ENCODE data around the gene NKG7. TPM values are rescaled to one million over a fixed set of nuclear protein-coding genes. Genes with fewer than 3 reads are reported as not detected.
"Not testable (repeated sequence)": the region's sequence is repeated elsewhere in the genome, so short reads cannot be mapped to it uniquely, and the experiment has no call there.

The NKG7 gene, protein sequence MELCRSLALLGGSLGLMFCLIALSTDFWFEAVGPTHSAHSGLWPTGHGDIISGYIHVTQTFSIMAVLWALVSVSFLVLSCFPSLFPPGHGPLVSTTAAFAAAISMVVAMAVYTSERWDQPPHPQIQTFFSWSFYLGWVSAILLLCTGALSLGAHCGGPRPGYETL
- polyA plus RNA-seq (ENCODE audit: insufficient read length in 3 of 3): 1 to 10 TPM; 1.2 to 2.0 (median 1.3) TPM

DNA sequence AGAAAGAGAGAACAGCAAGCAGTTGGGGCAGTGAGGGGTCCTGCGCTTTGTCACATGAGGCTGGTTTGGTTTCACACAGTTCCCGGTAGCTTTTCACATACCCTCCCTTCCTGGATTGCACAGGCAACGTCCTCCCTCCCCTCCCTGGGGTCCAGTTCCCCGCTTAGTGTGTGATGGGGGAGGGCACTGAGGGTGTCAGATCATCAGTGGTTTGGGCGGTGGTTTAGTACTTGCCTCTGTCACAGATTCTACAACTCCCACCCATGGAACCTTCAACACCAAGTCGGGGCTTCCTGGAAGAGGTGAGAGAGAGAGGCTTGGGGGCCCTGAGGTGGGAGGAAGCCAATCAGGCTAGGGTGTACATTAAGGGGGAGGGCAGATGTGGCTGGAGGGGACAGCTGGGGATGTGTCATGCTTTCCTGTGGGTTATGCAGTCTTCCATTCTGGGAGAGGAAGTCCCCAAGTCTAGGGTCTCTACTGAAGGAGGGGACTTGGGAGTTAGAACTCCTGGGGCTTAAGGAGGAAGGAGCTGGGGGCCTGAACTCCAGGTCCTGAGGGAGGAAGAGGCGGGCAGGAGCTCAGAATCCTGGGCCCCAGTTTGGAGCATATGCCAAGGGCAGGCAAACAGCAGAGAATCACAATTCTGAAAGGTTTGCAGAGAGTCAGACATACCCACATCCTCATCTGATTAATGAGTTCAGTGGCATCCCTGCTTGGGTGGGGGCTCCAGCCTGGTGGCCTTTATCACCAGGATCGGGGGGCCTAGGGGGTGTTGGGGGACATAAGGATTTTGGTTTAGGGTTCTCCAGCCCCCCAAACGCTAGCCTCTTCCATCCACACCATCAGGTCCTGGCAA lies at the start of gene NKG7:
NKG7 (minus strand) TSS at position 6 of the 856 bp plus-strand sequence. CDS start 119 bp downstream, outside the sequence.
- DNase-seq (ENCODE audit: low read depth in 3 of 3, low spot score in 2 of 3): no peak

DNA sequence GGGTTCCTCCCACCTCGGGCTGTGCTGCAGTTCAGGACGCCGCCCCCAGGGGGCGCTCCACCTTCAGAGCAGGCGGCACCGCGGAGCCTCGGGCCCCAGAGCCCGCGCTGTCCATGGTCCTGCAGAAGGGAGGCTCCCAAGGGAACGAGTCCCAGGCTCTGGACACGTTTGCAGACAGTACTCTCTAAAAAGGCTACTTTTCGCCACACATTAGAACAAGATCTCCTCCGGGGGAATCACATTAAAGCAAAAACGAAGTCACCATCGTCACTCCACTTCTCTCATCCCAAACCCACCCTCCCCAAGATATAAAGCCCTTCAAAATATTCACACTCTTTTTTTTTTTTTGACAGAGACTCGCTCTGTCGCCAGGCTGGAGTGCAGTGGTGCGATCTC lies 49.6 kb upstream of the NKG7 start:
- peak; percentile 60 to 71 (median 63) for DNase-seq (ENCODE audit: low read depth in 3 of 3, low spot score in 2 of 3)

DNA sequence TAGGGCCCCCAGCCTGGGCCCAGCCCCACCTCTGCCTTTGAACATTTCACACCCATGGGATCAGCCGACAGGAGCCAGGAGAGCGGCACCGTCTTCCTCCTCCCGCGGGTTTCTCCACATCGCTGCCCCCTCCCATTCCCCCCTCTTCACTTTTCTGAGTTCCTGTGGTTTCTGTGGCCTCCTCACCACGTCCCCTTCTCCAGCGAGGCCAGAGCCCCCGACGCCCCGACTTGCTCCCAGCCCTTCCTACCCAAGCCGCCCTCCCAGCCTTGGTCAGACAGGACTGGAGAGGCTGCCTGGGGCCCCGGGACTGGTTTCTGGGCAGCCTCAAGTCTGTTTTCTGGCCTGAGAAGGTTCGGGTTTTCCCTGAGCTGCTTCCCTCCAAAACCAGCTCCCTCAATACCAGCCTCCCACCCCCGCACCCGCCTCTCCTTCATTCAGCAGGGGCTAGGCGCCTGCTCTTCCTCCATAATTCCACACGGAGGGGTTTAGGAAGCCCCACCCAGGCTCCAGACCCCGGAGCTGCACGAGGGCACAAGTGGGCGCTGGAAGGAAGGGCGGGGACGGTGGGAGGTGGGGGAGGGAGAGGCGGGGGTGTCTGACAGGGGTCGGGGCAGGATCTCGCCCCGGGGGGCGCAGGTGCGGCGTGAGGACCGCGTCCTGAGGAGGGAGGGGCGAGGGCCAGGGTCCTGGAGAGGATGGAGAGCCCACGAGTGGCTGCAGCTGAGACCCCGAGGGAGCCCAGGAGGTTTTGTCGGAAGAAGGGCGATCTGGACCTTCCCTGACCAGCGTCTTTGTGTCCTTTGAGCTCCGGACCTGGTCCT lies 49.0 kb upstream of the NKG7 start:
- no peak for DNase-seq (ENCODE audit: low read depth in 3 of 3, low spot score in 2 of 3)

DNA sequence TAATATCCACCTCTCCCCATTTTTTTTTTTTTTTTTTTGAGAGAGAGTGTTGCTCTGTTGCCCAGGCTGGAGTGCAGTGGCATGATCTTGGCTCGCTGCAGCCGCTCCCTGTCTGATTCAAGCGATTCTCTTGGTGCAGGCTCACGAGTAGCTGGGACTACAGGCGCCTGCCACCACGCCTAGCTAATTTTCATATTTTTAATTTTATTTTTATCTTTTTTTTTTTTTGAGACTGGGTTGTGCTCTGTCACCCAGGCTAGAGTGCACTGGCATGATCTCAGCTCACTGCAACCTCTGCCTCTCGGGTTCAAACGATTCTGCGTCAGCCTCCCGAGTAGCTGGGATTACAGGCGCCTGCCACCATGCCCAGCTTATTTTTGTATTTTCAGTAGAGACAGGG lies 48.1 kb upstream of the NKG7 start:
- DNase-seq (ENCODE audit: low read depth in 3 of 3, low spot score in 2 of 3): not testable (repeated sequence)

DNA sequence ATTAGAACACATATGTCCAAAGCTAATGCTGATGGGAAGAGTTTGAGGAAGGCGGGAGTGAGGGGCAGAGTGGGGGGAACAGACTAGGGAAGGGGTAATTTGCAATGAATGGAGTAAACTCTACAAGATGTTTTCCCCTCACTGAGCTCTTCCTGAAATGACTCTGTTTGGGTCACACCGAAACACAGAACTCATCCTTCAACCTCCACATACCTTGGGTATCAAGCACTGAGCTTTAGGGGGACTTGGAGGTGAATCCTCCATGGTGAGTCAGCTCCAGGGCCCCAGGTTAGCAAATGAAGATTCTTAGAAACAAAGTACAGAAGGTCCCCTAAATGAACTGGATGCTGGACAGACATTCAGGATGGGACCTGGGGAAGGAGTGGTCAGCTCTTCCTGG lies 46.3 kb upstream of the NKG7 start:
- no peak for DNase-seq (ENCODE audit: low read depth in 3 of 3, low spot score in 2 of 3)

DNA sequence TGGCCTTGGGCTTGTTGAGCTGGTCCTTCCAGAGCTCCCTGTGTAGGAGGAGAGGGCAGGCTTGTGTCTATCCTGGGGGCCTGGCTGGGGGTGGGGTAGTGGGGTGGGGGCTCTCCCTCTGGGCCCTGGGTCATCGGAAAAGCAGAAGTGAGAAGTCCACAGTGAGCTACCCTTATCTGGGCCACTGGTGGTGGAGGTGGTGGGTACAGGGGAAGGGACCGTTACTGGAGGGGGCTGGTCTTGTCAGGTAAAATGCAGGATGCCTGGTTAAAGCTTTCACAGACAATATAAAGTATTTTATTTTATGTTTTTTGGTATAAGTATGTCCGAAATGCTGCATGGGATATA lies 45.3 kb upstream of the NKG7 start:
- DNase-seq (ENCODE audit: low read depth in 3 of 3, low spot score in 2 of 3): no peak

DNA sequence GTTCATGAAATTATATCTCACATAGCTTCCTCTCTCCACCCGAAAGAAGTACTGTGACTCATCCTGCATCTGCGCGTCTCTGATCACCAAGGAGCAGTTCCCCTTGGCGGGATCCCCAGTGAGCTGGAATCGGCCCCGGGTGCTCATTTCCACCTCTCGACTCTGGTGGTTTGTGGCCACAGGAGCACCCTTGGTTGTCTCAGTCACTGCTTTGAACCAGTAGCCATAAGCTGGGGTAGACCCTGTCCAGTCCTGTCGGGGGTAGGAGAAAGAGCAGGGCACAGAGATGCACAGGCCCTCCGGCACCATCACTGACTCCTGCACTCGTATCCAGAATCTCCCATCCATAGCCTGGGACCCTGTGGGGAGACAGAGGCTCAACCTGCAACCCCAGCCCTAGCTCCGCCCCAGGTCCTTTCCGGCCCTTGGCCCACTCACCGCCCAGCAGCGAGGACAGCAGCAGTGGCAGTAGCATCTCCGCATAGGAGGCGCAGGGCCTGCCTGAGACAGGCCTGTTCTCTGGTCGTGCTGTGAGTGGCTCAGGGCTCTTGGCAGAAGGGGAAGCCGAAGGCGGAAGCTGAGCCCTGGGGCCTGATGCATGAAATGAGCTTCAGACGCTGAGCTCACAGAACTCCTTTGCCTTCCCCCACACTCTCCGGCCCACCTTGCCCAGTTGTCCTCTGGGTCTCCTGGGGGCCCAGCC lies 44.8 kb upstream of the NKG7 start, which contains the start of gene SIGLEC10:
SIGLEC10 (minus strand) TSS at position 536 of the 703 bp plus-strand sequence; CDS start at position 475, 61 bp downstream.
- DNase-seq (ENCODE audit: low read depth in 3 of 3, low spot score in 2 of 3): no peak

DNA sequence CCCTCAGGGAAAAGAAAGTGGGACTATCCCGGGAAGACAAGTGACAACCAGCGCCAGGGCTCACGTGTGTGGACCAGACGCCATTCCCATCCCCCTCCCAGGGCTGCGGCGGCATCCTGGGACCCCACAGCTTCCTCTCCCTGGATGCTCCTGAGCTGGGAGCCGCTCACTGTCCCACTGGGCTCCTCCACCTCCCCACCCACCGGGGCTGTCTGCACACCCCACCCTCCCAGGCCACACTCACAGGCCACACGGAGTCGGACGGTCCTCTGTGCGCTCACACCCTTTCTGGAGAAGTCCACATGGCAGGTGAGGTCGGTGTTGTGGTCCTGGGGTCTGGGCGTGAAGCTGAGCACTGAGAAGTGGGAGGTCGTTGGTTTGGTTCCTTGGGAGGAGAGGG lies 44.0 kb upstream of the NKG7 start:
- not testable (repeated sequence) for DNase-seq (ENCODE audit: low read depth in 3 of 3, low spot score in 2 of 3)

DNA sequence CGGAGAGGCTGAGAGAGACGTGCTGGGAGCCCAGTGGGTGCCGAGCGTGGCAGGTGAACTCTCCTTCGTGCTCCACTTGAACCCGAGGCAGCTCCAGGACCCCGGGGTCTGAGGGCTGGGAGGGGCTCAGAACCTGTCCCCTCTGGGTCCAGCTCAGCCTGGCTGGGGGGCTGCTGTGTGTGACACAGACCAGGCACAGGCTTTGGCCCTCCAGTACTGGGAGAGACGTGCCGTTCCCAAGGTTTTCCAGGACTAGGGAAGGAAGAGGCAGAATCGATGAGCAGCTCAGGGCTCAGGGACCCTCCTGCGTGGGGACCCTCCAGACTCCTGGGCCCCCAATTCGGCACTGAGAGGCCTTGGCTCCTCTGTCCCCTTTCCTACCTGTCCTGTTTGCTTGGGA lies 42.7 kb upstream of the NKG7 start:
- DNase-seq (ENCODE audit: low read depth in 3 of 3, low spot score in 2 of 3): no peak

DNA sequence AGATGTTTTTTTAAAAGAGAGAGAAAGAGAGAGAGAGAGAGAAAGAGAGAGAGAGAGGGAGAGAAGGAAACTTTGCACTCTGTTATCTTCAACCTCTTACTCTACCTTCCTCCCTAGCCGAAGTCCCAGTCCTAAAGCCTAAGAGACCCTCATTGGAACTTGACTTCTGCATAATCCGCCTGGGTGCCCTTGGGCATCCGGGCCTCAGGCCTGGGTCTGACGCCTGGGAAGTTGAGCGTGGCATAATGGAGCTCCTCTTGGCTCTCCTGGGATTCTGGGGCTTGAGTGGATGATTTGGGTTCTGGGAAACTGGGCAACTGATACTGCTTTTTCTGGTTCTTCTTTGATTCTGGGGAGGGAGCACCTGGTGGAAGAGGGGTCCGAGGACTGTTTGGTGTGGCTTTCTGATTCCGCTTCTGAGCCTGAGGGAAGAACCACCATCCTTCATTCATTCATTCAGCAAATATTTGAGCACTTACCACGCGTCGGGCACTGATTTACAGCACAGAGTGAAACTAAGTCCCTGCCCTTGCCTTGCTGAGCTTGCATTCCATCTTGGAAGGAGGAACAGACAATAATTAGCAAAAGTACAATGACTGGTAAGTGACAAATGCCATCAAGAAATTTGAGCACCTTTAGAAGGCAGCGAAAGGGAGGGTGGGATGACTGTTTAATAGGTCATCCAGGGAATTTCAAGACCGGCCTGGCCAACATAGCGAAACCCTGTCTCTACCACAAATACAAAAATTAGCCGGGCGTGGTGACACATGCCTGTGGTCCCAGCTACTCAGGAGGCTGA lies 38.7 kb upstream of the NKG7 start:
- DNase-seq (ENCODE audit: low read depth in 3 of 3, low spot score in 2 of 3): no peak

DNA sequence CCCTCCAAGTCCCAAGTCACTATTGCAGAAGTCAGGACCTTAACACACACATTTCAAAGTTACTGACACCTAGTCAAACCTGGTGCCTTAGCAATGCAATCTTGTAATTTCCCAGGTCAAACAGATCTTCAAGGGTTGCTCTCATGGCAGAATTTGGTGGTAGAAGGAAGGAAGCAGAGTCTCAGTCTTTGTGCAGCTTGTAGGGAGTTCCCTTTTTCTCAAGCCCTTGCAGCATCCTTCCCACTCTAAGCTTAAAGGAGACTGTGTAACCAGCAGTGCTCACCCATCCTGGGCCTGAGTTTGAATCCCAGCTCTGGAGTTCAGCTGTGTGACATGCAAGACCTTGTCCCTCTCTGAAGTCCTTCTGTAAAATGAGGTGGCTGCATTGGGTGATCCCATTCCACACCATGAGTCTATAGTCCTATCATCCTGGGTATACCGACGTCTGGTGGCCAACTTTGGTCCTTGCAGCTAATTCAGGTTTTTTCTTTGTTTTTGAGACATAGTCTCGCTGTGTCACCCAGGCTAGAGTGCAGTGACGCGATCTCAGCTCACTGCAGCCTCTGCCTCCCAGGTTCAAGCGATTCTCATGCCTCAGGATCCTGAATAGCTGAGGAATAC lies 35.2 kb upstream of the NKG7 start:
- DNase-seq (ENCODE audit: low read depth in 3 of 3, low spot score in 2 of 3): no peak

DNA sequence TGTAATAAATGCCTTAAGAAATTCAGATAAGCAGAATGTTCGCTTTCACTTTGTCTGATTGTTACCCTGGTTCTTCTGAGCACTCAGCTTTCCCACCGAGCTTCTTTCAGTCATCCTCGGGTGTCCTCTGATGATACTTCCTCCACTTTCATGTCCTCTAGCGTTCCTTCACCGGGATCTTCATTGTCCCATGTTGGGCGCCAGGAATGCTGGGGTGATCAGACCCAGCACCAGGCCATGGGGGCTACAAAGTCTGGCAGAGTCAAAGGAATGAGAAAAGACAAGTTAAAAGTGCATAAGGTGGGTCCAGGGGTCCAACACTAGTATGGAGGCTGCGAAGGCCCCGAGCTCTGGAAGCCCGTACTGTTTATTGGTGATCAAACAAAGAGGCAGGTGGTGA lies 29.7 kb upstream of the NKG7 start:
- DNase-seq (ENCODE audit: low read depth in 3 of 3, low spot score in 2 of 3): no peak

DNA sequence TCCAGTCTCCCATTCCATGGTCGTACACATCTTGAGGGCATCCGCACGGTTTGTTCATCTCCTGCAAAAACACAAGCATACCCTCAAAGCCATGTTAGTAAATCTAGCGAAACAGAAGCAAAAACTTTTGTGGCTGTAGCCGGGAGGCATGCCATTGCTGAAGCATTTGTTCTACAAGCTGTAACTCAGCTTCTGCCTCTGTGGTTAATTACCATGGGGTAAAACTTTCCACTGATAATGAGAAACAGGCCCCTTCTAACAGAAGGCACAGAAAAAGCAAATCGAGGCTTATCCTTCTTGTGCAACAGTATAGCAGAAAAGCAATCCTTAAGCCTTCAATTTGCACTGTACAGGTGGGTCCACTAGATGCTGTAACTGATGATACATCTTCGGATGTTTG lies 27.5 kb upstream of the NKG7 start:
- DNase-seq (ENCODE audit: low read depth in 3 of 3, low spot score in 2 of 3): not testable (repeated sequence)

DNA sequence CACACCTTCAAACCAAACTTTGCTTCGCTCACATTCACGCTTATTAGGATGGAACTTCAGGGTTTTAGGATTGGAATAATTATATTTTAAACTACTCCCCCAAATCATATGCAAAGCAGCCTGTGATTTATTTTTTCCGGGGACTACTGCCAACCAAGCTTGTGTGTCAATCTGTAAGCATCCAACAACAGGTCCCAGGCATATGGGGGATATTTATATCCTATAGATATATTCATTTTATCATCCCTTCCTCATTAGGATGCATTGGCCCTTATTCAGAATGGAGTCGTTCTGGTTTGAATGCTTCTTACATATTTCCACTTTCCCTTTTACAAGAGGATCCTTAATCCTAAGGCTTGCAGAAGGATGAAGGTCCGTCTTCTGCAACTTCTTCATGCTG lies 26.8 kb upstream of the NKG7 start:
- no peak for DNase-seq (ENCODE audit: low read depth in 3 of 3, low spot score in 2 of 3)

DNA sequence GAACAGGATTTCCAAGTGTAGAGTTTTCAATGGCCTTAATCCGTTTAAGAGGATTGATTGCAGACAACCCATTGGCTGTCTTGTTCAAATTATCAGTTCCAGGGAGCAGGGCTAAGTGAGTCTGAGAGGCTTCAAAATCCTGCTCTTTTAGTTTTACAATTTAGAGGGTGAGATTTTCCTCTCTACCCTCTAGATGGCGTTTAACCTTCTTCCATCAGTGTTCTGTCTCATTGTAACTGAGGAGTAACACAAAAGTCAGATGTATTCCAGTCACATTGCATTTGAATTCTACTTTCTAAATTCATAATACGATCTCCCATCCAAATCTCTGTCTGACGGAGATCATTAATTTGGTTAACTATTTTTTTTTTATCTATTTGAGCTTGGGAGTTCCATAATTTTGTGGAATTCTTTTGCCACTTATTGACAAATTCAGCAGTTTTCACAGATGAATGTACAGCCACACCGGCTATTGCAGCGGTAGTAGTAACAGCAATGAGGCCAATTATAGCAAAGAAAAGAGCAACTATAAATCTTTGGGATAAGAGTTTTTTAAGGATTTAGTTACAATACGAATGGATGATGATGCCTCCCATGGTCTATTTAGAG lies 25.7 kb upstream of the NKG7 start:
- DNase-seq (ENCODE audit: low read depth in 3 of 3, low spot score in 2 of 3): no peak

DNA sequence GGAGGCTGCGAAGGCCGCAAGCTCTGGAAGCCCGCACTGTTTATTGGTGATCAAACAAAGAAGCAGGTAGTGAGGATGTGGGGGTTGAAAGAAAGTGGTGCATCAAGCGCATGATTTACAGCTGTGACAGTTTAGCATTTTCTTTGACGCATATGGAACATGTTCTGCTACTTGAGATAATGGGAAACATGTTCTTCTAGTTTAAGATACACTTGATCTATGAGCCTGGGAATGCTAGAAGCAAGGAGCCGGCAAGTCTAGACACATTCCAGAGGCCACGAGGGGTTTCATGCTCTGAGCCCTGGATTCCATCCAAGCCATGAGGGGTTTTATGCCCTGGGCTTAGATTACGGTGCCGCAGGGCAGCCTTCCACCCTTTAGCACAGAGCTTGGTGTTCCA lies 25.0 kb upstream of the NKG7 start:
- DNase-seq (ENCODE audit: low read depth in 3 of 3, low spot score in 2 of 3): not testable (repeated sequence)

DNA sequence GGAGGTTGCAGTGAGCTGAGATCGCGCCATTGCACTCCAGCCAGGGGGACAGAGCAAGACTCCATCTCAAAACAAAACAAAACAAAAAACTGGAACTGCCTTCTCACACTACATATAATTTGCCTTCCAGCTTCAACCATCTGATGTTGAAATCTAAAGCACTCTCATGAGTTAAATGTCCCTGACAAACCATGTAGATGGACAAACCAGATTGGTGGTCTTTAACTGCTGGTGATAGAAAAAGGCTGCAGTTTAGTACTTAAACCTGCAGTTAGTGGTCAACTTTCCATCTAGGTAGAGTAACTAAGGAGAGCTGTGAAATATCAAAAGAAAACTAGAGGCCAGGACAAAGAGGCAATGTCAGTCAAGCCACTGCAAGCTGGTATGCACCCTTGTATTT lies 23.7 kb upstream of the NKG7 start:
- no peak for DNase-seq (ENCODE audit: low read depth in 3 of 3, low spot score in 2 of 3)

DNA sequence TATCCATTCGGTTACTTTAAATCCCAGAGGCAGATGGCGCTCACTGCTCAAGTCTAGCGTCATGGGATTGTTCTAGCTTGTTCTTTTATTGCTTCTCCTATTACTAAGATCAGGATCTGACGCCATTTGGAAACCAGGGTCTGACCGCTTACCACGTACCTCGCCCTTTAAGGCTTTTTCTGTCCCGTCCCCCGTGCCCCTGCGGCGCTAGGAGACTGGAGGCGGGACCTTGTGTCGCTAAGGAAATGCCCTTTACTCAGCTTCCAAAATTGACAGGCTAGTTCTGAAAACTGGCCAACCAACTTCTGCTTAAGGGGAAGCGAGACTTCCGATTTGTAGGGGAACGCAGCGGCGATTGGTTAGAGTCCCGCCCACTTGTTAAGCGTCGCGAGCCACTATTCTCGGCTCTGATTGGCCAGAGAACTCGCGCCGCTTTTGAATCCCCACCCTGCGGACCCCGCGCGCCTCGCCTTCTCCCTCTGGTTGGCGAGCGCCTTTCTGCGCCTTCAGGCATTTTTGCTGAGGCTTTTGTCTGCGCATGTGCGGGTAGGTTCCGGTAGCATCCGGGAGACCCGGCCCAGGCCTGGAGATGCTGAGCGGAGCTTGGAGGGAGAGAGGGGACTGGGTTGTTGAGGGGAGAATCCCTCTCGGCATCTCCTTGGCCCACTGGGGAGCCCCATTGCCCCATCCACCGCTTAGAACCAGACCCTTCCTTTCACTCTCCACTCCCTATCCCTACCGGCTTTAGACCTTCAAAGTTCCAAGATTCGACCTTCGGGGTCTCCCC lies 21.8 kb upstream of the NKG7 start:
- DNase-seq (ENCODE audit: low read depth in 3 of 3, low spot score in 2 of 3): peak; percentile 94 to 96 (median 95)

Data from right renal cortex interstitium (tissue), 3 donors.